GM23338 (cell line): Measurements from ENCODE around the gene KDM6B. TPM values are rescaled to one million over a fixed set of nuclear protein-coding genes. Genes with fewer than 3 reads are reported as not detected.

Experiments used
- ATAC-seq: fragments of 200-7000 bp; cut with Tn5 transposase; 3 replicates; pipeline ENCODE4 v1.9.1; 2020
- DNase-seq: peaks from one replicate; pipeline ENCODE4 v3.0.0-alpha.2; 2015; ENCODE audit warnings: low spot score
- H2AFZ ChIP-seq: fragments of 200-600 bp; sonication (generic); 2 replicates; pipeline ENCODE4 v1.8.0; 2016; ENCODE audit warnings: antibody characterized with exemption, mild to moderate bottlenecking, moderate library complexity
- H3F3A ChIP-seq: fragments of 200-600 bp; sonication (generic); replicated peaks from 2 replicates; pipeline ENCODE4 v1.8.0; 2017; ENCODE audit warnings: antibody characterized with exemption, mixed run types, low read depth
- H3K27ac ChIP-seq: fragments of 200-600 bp; sonication (generic); 2 replicates; pipeline ENCODE4 v1.6.1; 2016; ENCODE audit warnings: low read depth
- H3K27me3 ChIP-seq: fragments of 200-600 bp; sonication (generic); 2 replicates; pipeline ENCODE4 v1.8.0; 2016; ENCODE audit warnings: mild to moderate bottlenecking, mixed run types, moderate library complexity; ENCODE audit not compliant: insufficient read depth
- H3K36me3 ChIP-seq: fragments of 200-600 bp; sonication (generic); 2 replicates; pipeline ENCODE4 v1.8.0; 2016; ENCODE audit warnings: mild to moderate bottlenecking; ENCODE audit not compliant: insufficient read depth
- H3K4me1 ChIP-seq: fragments of 200-600 bp; sonication (generic); 2 replicates; pipeline ENCODE4 v1.8.0; 2016; ENCODE audit warnings: mild to moderate bottlenecking, moderate library complexity; ENCODE audit not compliant: insufficient read depth
- H3K4me2 ChIP-seq: fragments of 200-600 bp; sonication (generic); 2 replicates; pipeline ENCODE4 v1.7.1; 2017; ENCODE audit warnings: mixed run types
- H3K4me3 ChIP-seq: fragments of 200-600 bp; sonication (generic); 2 replicates; pipeline ENCODE4 v1.6.1; 2016; ENCODE audit warnings: mixed run types
- H3K79me2 ChIP-seq: fragments of 200-600 bp; sonication (generic); replicated peaks from 2 replicates; pipeline ENCODE4 v1.8.0; 2017; ENCODE audit warnings: mild to moderate bottlenecking; ENCODE audit not compliant: insufficient read depth
- H3K9me2 ChIP-seq: fragments of 200-600 bp; sonication (generic); 2 replicates; pipeline ENCODE4 v1.8.0; 2017; ENCODE audit not compliant: insufficient read depth
- H4K20me1 ChIP-seq: fragments of 200-600 bp; sonication (generic); replicated peaks from 2 replicates; pipeline ENCODE4 v1.8.0; 2017; ENCODE audit warnings: mild to moderate bottlenecking; ENCODE audit not compliant: insufficient read depth
- H3K27ac Mint-ChIP-seq: 2 replicates; pipeline ENCODE4 v1.8.0; 2020; ENCODE audit warnings: inconsistent platforms, mild to moderate bottlenecking, moderate library complexity, mixed read lengths
- H3K27me3 Mint-ChIP-seq: 3 replicates; pipeline ENCODE4 v1.8.0; 2022; ENCODE audit warnings: low read depth, mild to moderate bottlenecking, moderate library complexity, mixed read lengths, inconsistent platforms; ENCODE audit not compliant: insufficient read depth, poor library complexity
- H3K36me3 Mint-ChIP-seq: 3 replicates; pipeline ENCODE4 v1.8.0; 2021; ENCODE audit warnings: low read depth, mild to moderate bottlenecking, inconsistent platforms, moderate library complexity, mixed read lengths
- H3K4me1 Mint-ChIP-seq: 3 replicates; pipeline ENCODE4 v1.8.0; 2020; ENCODE audit warnings: mild to moderate bottlenecking, inconsistent platforms, mixed read lengths
- H3K4me3 Mint-ChIP-seq: 3 replicates; pipeline ENCODE4 v1.8.0; 2021; ENCODE audit warnings: moderate library complexity, mild to moderate bottlenecking, inconsistent platforms, mixed read lengths
- H3K9me3 Mint-ChIP-seq: 3 replicates; pipeline ENCODE4 v1.8.0; 2020; ENCODE audit warnings: moderate library complexity, mild to moderate bottlenecking, inconsistent platforms, mixed read lengths
- CREB1 ChIP-seq: fragments of 250-450 bp; sonication (Bioruptor Pico); IDR thresholded peaks from 2 replicates; pipeline ENCODE4 v1.5.0; 2020; ENCODE audit warnings: low read depth, mild to moderate bottlenecking, moderate library complexity
- EZH2 ChIP-seq: fragments of 200-600 bp; sonication (generic); IDR thresholded peaks from one replicate; pipeline ENCODE4 v1.8.0; 2017; ENCODE audit warnings: antibody characterized with exemption, mild to moderate bottlenecking, low read depth; ENCODE audit not compliant: unreplicated experiment
- EZH2phosphoT487 ChIP-seq: fragments of 200-600 bp; sonication (generic); IDR thresholded peaks from one replicate; pipeline ENCODE4 v1.8.1; 2018; ENCODE audit warnings: antibody characterized with exemption; ENCODE audit not compliant: unreplicated experiment
- JUNB ChIP-seq: IDR thresholded peaks from one replicate; pipeline ENCODE4 v1.6.1; 2016; ENCODE audit warnings: antibody characterized with exemption; ENCODE audit not compliant: unreplicated experiment
- NANOG ChIP-seq: IDR thresholded peaks from 2 replicates; pipeline ENCODE4 v1.6.1; 2016; ENCODE audit warnings: antibody characterized with exemption, borderline replicate concordance
- POLR2AphosphoS5 ChIP-seq: IDR thresholded peaks from 2 replicates; pipeline ENCODE4 v1.6.1; 2016; ENCODE audit warnings: antibody characterized with exemption, low read depth
- STAT1 ChIP-seq: IDR thresholded peaks from one replicate; pipeline ENCODE4 v1.6.1; 2016; ENCODE audit warnings: antibody characterized with exemption; ENCODE audit not compliant: unreplicated experiment
- ZNF114 ChIP-seq: fragments of 250-450 bp; sonication (Bioruptor Pico); IDR thresholded peaks from 2 replicates; pipeline ENCODE4 v1.5.0; 2020; ENCODE audit warnings: mild to moderate bottlenecking, moderate library complexity
- ZNF331 ChIP-seq: fragments of 250-450 bp; sonication (Bioruptor Pico); IDR thresholded peaks from 2 replicates; pipeline ENCODE4 v1.5.0; 2020; ENCODE audit warnings: low read depth, mild to moderate bottlenecking, moderate library complexity
- polyA plus RNA-seq: library from polyadenylated mRNA; unstranded; fragments of >200 nt; fragmentation: Nextera tagmentation; extraction: Ambion mirVana; gene quantifications from 2 replicates; pipeline ENCODE4 v1.2.1, GENCODE V29; 2016
- total RNA-seq: library from RNA; depleted of rRNA; stranded (reverse); fragments of >200 nt; shearing (Covaris generic); gene quantifications from 2 replicates; pipeline ENCODE4 v1.2.3, GENCODE V29; 2014
- TF ChIP-seq, protein P1 (sequence below): fragments of 250-450 bp; sonication (Bioruptor Pico); IDR thresholded peaks from 2 replicates; pipeline ENCODE4 v1.5.0; 2020; ENCODE audit warnings: mild to moderate bottlenecking, moderate library complexity
- TF ChIP-seq, protein P2 (sequence below): IDR thresholded peaks from one replicate; pipeline ENCODE4 v1.6.1; 2018; ENCODE audit warnings: antibody characterized with exemption; ENCODE audit not compliant: unreplicated experiment
- TF ChIP-seq, protein P3 (sequence below), 2 experiments: fragments of 200-600 bp in 1 of 2; sonication (generic) in 1 of 2; conservative IDR thresholded peaks; 2 replicates each; pipeline versions ENCODE4 v1.5.1 to v1.6.1; 2016 to 2017; ENCODE audit warnings: antibody characterized with exemption in 2 of 2, low read depth in 2 of 2, mild to moderate bottlenecking in 2 of 2, moderate library complexity in 1 of 2
- TF ChIP-seq, protein P4 (sequence below): IDR thresholded peaks from 2 replicates; pipeline ENCODE4 v1.6.1; 2016; ENCODE audit warnings: antibody characterized with exemption

KDM6B gene
- total and polyA plus RNA-seq, 2 experiments from 2014 or later = 1.1 to 1.4 TPM

DNA sequence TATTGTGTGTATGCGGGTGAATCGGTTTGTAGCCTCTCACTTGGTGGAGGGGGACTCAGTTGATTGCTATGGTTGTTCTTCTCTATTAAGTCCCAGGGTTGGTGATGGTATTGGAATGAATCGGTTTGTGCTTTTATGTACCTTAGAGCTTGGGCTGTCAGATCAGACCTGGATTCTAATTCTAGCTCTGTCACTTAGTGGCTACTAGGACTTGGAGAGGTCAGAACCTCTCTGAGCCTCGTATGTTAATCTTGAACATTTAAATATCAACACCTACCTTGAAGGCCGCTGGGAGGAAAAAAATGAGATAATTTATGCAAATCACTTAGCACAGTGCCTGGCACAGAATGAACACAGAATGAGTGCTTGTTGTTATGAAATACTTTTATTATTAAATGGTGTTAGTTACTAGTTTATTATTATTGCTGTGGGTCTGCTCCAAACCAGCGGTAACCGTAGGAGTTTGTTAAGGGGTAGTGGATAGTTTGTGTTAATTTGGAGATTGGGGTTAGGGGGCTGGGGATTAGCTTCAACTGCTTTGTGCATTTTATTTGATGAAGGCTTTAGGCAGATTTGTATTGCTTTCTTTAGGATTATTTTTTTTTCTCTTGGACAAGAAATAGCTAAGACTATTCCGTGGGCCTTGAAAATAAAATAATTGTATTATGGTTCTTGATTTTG lies 3.5 kb downstream of the KDM6B start:
- no peak overlapping the region for H2AFZ ChIP-seq
- peaks cover 13% of the 10 kb centered on the region for H4K20me1 ChIP-seq
- H3K27me3 ChIP-seq = peaks cover 74% of the 10 kb centered on the region
- peak overlapping the region; percentile 48 for H3K4me3 ChIP-seq
- no peaks in the 10 kb centered on the region for H3K79me2 ChIP-seq
- H3K9me2 ChIP-seq = no peaks in the 10 kb centered on the region
- peaks cover 30% of the 10 kb centered on the region for H3F3A ChIP-seq
- peaks cover 2% of the 10 kb centered on the region; the same call in 1 of the 3 replicates for H3K36me3 Mint-ChIP-seq
- no peak overlapping the region for H3K27ac ChIP-seq
- H3K4me2 ChIP-seq = peak overlapping the region; percentile 78
- no peaks in the 10 kb centered on the region; the same call in 1 of the 3 replicates for H3K9me3 Mint-ChIP-seq
- ATAC-seq (no peak), DNase-seq (peak; percentile 37)
- H3K27me3 Mint-ChIP-seq = peaks cover 70% of the 10 kb centered on the region
- H3K27ac Mint-ChIP-seq = no peak overlapping the region
- H3K4me3 Mint-ChIP-seq = peak overlapping the region; percentile 91
- H3K36me3 ChIP-seq = peaks cover 6% of the 10 kb centered on the region; the same call in 1 of the 2 replicates
- no peak for TF ChIP-seq EZH2phosphoT487
- TF ChIP-seq, protein P1, sequence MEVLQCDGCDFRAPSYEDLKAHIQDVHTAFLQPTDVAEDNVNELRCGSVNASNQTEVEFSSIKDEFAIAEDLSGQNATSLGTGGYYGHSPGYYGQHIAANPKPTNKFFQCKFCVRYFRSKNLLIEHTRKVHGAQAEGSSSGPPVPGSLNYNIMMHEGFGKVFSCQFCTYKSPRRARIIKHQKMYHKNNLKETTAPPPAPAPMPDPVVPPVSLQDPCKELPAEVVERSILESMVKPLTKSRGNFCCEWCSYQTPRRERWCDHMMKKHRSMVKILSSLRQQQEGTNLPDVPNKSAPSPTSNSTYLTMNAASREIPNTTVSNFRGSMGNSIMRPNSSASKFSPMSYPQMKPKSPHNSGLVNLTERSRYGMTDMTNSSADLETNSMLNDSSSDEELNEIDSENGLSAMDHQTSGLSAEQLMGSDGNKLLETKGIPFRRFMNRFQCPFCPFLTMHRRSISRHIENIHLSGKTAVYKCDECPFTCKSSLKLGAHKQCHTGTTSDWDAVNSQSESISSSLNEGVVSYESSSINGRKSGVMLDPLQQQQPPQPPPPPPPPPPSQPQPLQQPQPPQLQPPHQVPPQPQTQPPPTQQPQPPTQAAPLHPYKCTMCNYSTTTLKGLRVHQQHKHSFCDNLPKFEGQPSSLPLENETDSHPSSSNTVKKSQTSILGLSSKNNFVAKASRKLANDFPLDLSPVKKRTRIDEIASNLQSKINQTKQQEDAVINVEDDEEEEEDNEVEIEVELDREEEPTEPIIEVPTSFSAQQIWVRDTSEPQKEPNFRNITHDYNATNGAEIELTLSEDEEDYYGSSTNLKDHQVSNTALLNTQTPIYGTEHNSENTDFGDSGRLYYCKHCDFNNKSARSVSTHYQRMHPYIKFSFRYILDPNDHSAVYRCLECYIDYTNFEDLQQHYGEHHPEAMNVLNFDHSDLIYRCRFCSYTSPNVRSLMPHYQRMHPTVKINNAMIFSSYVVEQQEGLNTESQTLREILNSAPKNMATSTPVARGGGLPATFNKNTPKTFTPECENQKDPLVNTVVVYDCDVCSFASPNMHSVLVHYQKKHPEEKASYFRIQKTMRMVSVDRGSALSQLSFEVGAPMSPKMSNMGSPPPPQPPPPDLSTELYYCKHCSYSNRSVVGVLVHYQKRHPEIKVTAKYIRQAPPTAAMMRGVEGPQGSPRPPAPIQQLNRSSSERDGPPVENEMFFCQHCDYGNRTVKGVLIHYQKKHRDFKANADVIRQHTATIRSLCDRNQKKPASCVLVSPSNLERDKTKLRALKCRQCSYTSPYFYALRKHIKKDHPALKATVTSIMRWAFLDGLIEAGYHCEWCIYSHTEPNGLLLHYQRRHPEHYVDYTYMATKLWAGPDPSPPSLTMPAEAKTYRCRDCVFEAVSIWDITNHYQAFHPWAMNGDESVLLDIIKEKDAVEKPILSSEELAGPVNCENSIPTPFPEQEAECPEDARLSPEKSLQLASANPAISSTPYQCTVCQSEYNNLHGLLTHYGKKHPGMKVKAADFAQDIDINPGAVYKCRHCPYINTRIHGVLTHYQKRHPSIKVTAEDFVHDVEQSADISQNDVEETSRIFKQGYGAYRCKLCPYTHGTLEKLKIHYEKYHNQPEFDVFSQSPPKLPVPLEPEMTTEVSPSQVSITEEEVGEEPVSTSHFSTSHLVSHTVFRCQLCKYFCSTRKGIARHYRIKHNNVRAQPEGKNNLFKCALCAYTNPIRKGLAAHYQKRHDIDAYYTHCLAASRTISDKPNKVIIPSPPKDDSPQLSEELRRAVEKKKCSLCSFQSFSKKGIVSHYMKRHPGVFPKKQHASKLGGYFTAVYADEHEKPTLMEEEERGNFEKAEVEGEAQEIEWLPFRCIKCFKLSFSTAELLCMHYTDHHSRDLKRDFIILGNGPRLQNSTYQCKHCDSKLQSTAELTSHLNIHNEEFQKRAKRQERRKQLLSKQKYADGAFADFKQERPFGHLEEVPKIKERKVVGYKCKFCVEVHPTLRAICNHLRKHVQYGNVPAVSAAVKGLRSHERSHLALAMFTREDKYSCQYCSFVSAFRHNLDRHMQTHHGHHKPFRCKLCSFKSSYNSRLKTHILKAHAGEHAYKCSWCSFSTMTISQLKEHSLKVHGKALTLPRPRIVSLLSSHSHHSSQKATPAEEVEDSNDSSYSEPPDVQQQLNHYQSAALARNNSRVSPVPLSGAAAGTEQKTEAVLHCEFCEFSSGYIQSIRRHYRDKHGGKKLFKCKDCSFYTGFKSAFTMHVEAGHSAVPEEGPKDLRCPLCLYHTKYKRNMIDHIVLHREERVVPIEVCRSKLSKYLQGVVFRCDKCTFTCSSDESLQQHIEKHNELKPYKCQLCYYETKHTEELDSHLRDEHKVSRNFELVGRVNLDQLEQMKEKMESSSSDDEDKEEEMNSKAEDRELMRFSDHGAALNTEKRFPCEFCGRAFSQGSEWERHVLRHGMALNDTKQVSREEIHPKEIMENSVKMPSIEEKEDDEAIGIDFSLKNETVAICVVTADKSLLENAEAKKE = no peak
- no peak for TF ChIP-seq CREB1
- no peak for TF ChIP-seq ZNF114 (CRISPR knock-in tag)
- no peak for TF ChIP-seq POLR2AphosphoS5
- TF ChIP-seq EZH2 = no peak
- TF ChIP-seq, protein P2, sequence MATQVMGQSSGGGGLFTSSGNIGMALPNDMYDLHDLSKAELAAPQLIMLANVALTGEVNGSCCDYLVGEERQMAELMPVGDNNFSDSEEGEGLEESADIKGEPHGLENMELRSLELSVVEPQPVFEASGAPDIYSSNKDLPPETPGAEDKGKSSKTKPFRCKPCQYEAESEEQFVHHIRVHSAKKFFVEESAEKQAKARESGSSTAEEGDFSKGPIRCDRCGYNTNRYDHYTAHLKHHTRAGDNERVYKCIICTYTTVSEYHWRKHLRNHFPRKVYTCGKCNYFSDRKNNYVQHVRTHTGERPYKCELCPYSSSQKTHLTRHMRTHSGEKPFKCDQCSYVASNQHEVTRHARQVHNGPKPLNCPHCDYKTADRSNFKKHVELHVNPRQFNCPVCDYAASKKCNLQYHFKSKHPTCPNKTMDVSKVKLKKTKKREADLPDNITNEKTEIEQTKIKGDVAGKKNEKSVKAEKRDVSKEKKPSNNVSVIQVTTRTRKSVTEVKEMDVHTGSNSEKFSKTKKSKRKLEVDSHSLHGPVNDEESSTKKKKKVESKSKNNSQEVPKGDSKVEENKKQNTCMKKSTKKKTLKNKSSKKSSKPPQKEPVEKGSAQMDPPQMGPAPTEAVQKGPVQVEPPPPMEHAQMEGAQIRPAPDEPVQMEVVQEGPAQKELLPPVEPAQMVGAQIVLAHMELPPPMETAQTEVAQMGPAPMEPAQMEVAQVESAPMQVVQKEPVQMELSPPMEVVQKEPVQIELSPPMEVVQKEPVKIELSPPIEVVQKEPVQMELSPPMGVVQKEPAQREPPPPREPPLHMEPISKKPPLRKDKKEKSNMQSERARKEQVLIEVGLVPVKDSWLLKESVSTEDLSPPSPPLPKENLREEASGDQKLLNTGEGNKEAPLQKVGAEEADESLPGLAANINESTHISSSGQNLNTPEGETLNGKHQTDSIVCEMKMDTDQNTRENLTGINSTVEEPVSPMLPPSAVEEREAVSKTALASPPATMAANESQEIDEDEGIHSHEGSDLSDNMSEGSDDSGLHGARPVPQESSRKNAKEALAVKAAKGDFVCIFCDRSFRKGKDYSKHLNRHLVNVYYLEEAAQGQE = no peak
- TF ChIP-seq STAT1 = no peak
- no peak for TF ChIP-seq ZNF331
- TF ChIP-seq, protein P3, sequence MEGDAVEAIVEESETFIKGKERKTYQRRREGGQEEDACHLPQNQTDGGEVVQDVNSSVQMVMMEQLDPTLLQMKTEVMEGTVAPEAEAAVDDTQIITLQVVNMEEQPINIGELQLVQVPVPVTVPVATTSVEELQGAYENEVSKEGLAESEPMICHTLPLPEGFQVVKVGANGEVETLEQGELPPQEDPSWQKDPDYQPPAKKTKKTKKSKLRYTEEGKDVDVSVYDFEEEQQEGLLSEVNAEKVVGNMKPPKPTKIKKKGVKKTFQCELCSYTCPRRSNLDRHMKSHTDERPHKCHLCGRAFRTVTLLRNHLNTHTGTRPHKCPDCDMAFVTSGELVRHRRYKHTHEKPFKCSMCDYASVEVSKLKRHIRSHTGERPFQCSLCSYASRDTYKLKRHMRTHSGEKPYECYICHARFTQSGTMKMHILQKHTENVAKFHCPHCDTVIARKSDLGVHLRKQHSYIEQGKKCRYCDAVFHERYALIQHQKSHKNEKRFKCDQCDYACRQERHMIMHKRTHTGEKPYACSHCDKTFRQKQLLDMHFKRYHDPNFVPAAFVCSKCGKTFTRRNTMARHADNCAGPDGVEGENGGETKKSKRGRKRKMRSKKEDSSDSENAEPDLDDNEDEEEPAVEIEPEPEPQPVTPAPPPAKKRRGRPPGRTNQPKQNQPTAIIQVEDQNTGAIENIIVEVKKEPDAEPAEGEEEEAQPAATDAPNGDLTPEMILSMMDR (conservative IDR thresholded peaks at IDR 0.05; ENCODE audit: low read depth in 2 of 2) = no peak
- TF ChIP-seq JUNB = no peak
- TF ChIP-seq NANOG = no peak
- TF ChIP-seq, protein P4, sequence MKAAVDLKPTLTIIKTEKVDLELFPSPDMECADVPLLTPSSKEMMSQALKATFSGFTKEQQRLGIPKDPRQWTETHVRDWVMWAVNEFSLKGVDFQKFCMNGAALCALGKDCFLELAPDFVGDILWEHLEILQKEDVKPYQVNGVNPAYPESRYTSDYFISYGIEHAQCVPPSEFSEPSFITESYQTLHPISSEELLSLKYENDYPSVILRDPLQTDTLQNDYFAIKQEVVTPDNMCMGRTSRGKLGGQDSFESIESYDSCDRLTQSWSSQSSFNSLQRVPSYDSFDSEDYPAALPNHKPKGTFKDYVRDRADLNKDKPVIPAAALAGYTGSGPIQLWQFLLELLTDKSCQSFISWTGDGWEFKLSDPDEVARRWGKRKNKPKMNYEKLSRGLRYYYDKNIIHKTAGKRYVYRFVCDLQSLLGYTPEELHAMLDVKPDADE = no peak
- peaks cover 42% of the 10 kb centered on the region for H3K4me1 Mint-ChIP-seq
- H3K4me1 ChIP-seq = peaks cover 27% of the 10 kb centered on the region
